GM12891 (cell line): Measurements from ENCODE around the gene ARV1.
A peak's percentile ranks its signal among the peaks of the same experiment; 100 is the strongest.
"Not testable (repeated sequence)": the region's sequence is repeated elsewhere in the genome, so short reads cannot be mapped to it uniquely, and the experiment has no call there.

Experiments
- DNase-seq: peaks from one replicate; pipeline ENCODE4 v3.0.0; 2011; ENCODE audit warnings: low spot score; ENCODE audit not compliant: insufficient read length
- FAIRE-seq: peaks from 2 replicates; lab custom pipeline; 2011; peaks lifted over from hg19 to GRCh38; lab: Jason Lieb, UNC
- PAX5 ChIP-seq: IDR thresholded peaks from 2 replicates; pipeline ENCODE4 v1.6.1; 2011; ENCODE audit warnings: low read length, moderate library complexity, mild to moderate bottlenecking; ENCODE audit not compliant: insufficient read depth, severe bottlenecking
- POLR2A ChIP-seq: IDR thresholded peaks from 2 replicates; pipeline ENCODE4 v1.6.1; 2011; ENCODE audit warnings: low read depth, low read length, control low read depth
- POLR2AphosphoS5 ChIP-seq: IDR thresholded peaks from 2 replicates; pipeline ENCODE4 v1.6.1; 2011; ENCODE audit warnings: low read depth, low read length, control low read depth
- POU2F2 ChIP-seq: IDR thresholded peaks from 2 replicates; pipeline ENCODE4 v1.6.1; 2011; ENCODE audit warnings: low read depth, mild to moderate bottlenecking, control low read depth, low read length, moderate library complexity
- SPI1 ChIP-seq: IDR thresholded peaks from 2 replicates; pipeline ENCODE4 v1.6.1; 2011; ENCODE audit warnings: low read depth, low read length, control low read depth
- TAF1 ChIP-seq: IDR thresholded peaks from 2 replicates; pipeline ENCODE4 v1.6.1; 2011; ENCODE audit warnings: low read depth, low read length, control low read depth

ARV1 gene

GRCh38 chr1:230986976-230987375 is 8.1 kb downstream of the ARV1 start:
- TF ChIP-seq SPI1 (no peak), POLR2AphosphoS5 (no peak), POLR2A (no peak)
- FAIRE-seq (no peak), DNase-seq (no peak)

- TF ChIP-seq TAF1 (no peak), POLR2A (no peak), SPI1 (no peak), PAX5 (no peak), POU2F2 (no peak)
- no peak for DNase-seq
- no peak for FAIRE-seq
Measured at GRCh38 chr1:230987448-230987847, 8.6 kb downstream of the ARV1 start.

GRCh38 chr1:230992100-230992774 is 13.3 kb downstream of the ARV1 start:
- FAIRE-seq (no peak), DNase-seq (no peak)
- TF ChIP-seq PAX5 (no peak), POU2F2 (no peak), POLR2AphosphoS5 (no peak), SPI1 (no peak), TAF1 (no peak), POLR2A (no peak)

GRCh38 chr1:230994860-230995259 is 16.0 kb downstream of the ARV1 start:
- DNase-seq (no peak), FAIRE-seq (no peak)
- TF ChIP-seq TAF1 (no peak), PAX5 (no peak), SPI1 (no peak), POU2F2 (no peak), POLR2AphosphoS5 (no peak), POLR2A (no peak)

GRCh38 chr1:231000201-231000600 is 21.3 kb downstream of the ARV1 start:
- FAIRE-seq (no peak), DNase-seq (no peak)
- TF ChIP-seq POLR2AphosphoS5 (no peak), TAF1 (no peak), POLR2A (no peak), SPI1 (no peak), POU2F2 (no peak), PAX5 (no peak)

- FAIRE-seq (no peak), DNase-seq (no peak)
- TF ChIP-seq PAX5 (no peak), POLR2A (no peak)
Measured at GRCh38 chr1:231000639-231001038, 21.7 kb downstream of the ARV1 start.

GRCh38 chr1:231001892-231002291 is 23.0 kb downstream of the ARV1 start:
- DNase-seq (no peak), FAIRE-seq (no peak)
- TF ChIP-seq POU2F2 (no peak), POLR2AphosphoS5 (no peak), PAX5 (no peak), POLR2A (no peak), SPI1 (no peak), TAF1 (no peak)

- DNase-seq, FAIRE-seq: not testable (repeated sequence)
Measured at GRCh38 chr1:231007535-231007934, 28.6 kb downstream of the ARV1 start.

- peak; percentile 47 for FAIRE-seq
- TF ChIP-seq POLR2A (no peak), PAX5 (no peak), POLR2AphosphoS5 (no peak), TAF1 (no peak), POU2F2 (no peak), SPI1 (no peak)
- no peak for DNase-seq
Measured at GRCh38 chr1:231011360-231011759, 32.5 kb downstream of the ARV1 start.

GRCh38 chr1:231011963-231012362 is 33.1 kb downstream of the ARV1 start:
- no peak for FAIRE-seq
- no peak for TF ChIP-seq POLR2A
- TF ChIP-seq PAX5: no peak
- TF ChIP-seq POLR2AphosphoS5: no peak
- no peak for TF ChIP-seq SPI1
- no peak for TF ChIP-seq POU2F2
- TF ChIP-seq TAF1: no peak
- DNase-seq: no peak
